Measurements from ENCODE around the gene GALNT18. TPM values are rescaled to one million over a fixed set of nuclear protein-coding genes. Genes with fewer than 3 reads are reported as not detected.

Gene GALNT18
- polyA plus RNA-seq, 1 donor from 2014 or later: 7.6 TPM

GRCh38 chr11:11481371-11481770 is 140.4 kb downstream of the GALNT18 start:
- Histone ChIP-seq H3K9me2 (ENCODE audit: insufficient read depth, low read length) (no peaks in the 10 kb centered on the region), H3K9ac (ENCODE audit: low read length) (no peak overlapping the region), H3K36me3 (ENCODE audit: insufficient read depth, low read length) (no peaks in the 10 kb centered on the region), H2AFZ (ENCODE audit: low read depth, low read length) (no peak overlapping the region), H4K20me1 (ENCODE audit: insufficient read depth) (no peaks in the 10 kb centered on the region), H3K79me2 (replicated peaks; ENCODE audit: insufficient read depth, low read length) (no peaks in the 10 kb centered on the region), H3K27ac (ENCODE audit: low read length) (no peak overlapping the region), H3F3A (ENCODE audit: insufficient read depth, low read length, poor library complexity, severe bottlenecking) (no peaks in the 10 kb centered on the region), H3K27me3 (ENCODE audit: insufficient read depth, low read depth, low read length) (no peaks in the 10 kb centered on the region), H3K4me3 (ENCODE audit: low read length) (no peak overlapping the region), H3K4me2 (ENCODE audit: low read length) (no peak overlapping the region), H3K9me3 (ENCODE audit: low read length) (no peaks in the 10 kb centered on the region)
- TF ChIP-seq MXI1 (conservative IDR thresholded peaks at IDR 0.05; ENCODE audit: poor library complexity, severe bottlenecking) (no peak), SMC3 (conservative IDR thresholded peaks at IDR 0.05; ENCODE audit: poor library complexity) (no peak), TAF1 (IDR thresholded peaks at IDR 0.05; ENCODE audit: low read depth) (no peak), EZH2 (IDR thresholded peaks at IDR 0.05; ENCODE audit: borderline replicate concordance, insufficient read depth, low read length, poor library complexity, severe bottlenecking) (no peak), CTCF (IDR thresholded peaks at IDR 0.05; ENCODE audit: poor library complexity, severe bottlenecking) (no peak), POLR2AphosphoS5 (IDR thresholded peaks at IDR 0.05) (no peak), RAD21 (conservative IDR thresholded peaks at IDR 0.05) (no peak), REST (IDR thresholded peaks at IDR 0.05; ENCODE audit: borderline replicate concordance) (no peak), EP300 (conservative IDR thresholded peaks at IDR 0.05; ENCODE audit: poor library complexity, severe bottlenecking) (no peak)

DNA sequence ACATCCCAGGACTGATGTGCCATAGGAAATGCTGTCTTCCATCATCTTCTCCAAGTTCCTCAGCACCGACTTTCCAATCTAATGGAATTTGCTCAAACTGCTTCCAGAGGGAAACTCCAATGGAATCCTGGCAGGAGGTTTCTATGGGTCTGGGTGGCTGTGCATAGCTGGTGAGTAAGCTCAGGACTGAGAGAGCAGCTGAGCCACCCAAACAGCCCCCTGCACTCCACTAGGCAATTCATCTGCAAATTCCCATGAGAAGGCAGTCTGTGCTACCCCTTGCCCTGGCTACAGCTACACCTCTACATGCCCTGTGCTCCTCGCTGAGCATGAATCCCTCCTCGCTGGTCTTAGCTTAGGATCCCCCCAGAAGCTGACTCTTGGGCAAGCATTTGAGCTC is 140.8 kb downstream of the GALNT18 start:
- Histone ChIP-seq H3K79me2 (replicated peaks; ENCODE audit: insufficient read depth, low read length) (no peaks in the 10 kb centered on the region), H3K4me3 (ENCODE audit: low read length) (no peak overlapping the region), H3K9me2 (ENCODE audit: insufficient read depth, low read length) (no peaks in the 10 kb centered on the region), H3K36me3 (ENCODE audit: insufficient read depth, low read length) (no peaks in the 10 kb centered on the region), H3K4me2 (ENCODE audit: low read length) (no peak overlapping the region), H3F3A (ENCODE audit: insufficient read depth, low read length, poor library complexity, severe bottlenecking) (no peaks in the 10 kb centered on the region), H3K27ac (ENCODE audit: low read length) (no peak overlapping the region), H3K27me3 (ENCODE audit: insufficient read depth, low read depth, low read length) (no peaks in the 10 kb centered on the region), H4K20me1 (ENCODE audit: insufficient read depth) (no peaks in the 10 kb centered on the region), H3K9ac (ENCODE audit: low read length) (no peak overlapping the region), H3K9me3 (ENCODE audit: low read length) (no peaks in the 10 kb centered on the region), H2AFZ (ENCODE audit: low read depth, low read length) (no peak overlapping the region)
- no peak for TF ChIP-seq CTCF (IDR thresholded peaks at IDR 0.05; ENCODE audit: poor library complexity, severe bottlenecking)
- TF ChIP-seq RAD21 (conservative IDR thresholded peaks at IDR 0.05): no peak
- no peak for TF ChIP-seq SMC3 (conservative IDR thresholded peaks at IDR 0.05; ENCODE audit: poor library complexity)
- no peak for TF ChIP-seq EP300 (conservative IDR thresholded peaks at IDR 0.05; ENCODE audit: poor library complexity, severe bottlenecking)
- no peak for TF ChIP-seq POLR2AphosphoS5 (IDR thresholded peaks at IDR 0.05)
- TF ChIP-seq MXI1 (conservative IDR thresholded peaks at IDR 0.05; ENCODE audit: poor library complexity, severe bottlenecking): no peak
- TF ChIP-seq TAF1 (IDR thresholded peaks at IDR 0.05; ENCODE audit: low read depth): no peak
- TF ChIP-seq REST (IDR thresholded peaks at IDR 0.05; ENCODE audit: borderline replicate concordance): no peak
- TF ChIP-seq EZH2 (IDR thresholded peaks at IDR 0.05; ENCODE audit: borderline replicate concordance, insufficient read depth, low read length, poor library complexity, severe bottlenecking): no peak

Data from neural cell (in vitro differentiated cells).